Uterus (tissue), 4 donors: ENCODE data around the gene ELOB. TPM values are rescaled to one million over a fixed set of nuclear protein-coding genes. Genes with fewer than 3 reads are reported as not detected.

ENCODE experiments used
- DNase-seq, 2 donors: peaks; one replicate each; pipeline ENCODE4 v3.0.0-alpha.2; 2019 to 2020
- H3K27ac ChIP-seq, 2 donors: fragments of 200-600 bp; sonication (generic); 1 replicate in 1 of 2; 2 replicates in 1 of 2; pipeline ENCODE4 v1.5.1; 2016 to 2018
- H3K27me3 ChIP-seq, 2 donors: fragments of 200-600 bp; sonication (generic); one replicate each; pipeline ENCODE4 v1.5.1; 2018 to 2019; ENCODE audit warnings: control low read depth in 1 of 2
- H3K36me3 ChIP-seq, 2 donors: fragments of 200-600 bp; sonication (generic); one replicate each; pipeline ENCODE4 v1.5.1; 2019; ENCODE audit warnings: control low read depth in 1 of 2
- H3K4me1 ChIP-seq, 2 donors: fragments of 200-600 bp; sonication (generic); one replicate each; pipeline ENCODE4 v1.5.1; 2018 to 2019; ENCODE audit warnings: control low read depth in 1 of 2
- H3K4me3 ChIP-seq, 2 donors: fragments of 200-600 bp; sonication (generic); 1 replicate in 1 of 2; 2 replicates in 1 of 2; pipeline ENCODE4 v1.5.1; 2018 to 2019; ENCODE audit warnings: mild to moderate bottlenecking in 1 of 2
- H3K9me3 ChIP-seq, 2 donors: fragments of 200-600 bp; sonication (generic); one replicate each; pipeline ENCODE4 v1.5.1; 2019; ENCODE audit warnings: control low read depth in 1 of 2
- POLR2A ChIP-seq, 2 donors: fragments of 450-650 bp; IDR thresholded peaks; one replicate each; pipeline ENCODE4 v1.6.1; 2016; ENCODE audit warnings: antibody characterized with exemption in 2 of 2, mild to moderate bottlenecking in 1 of 2, moderate library complexity in 1 of 2
- intact Hi-C: fragments of 100-400 bp; cut with DNase I; formaldehyde crosslinking; loops from one replicate; pipeline ENCODE4 v1.15.1; 2023; ENCODE audit warnings: low total_unique reads
- total RNA-seq, 4 donors: library from RNA; depleted of rRNA in 3 of 4; stranded (reverse); fragments of >200 nt in 3 of 4; gene quantifications; one replicate each; pipeline versions ENCODE4 v1.1.0 to v1.2.4, GENCODE V29; 2014 to 2023
- TF ChIP-seq, protein P1 (sequence below), 4 experiments: fragments of 200-600 bp in 2 of 4; fragments of 450-650 bp in 2 of 4; sonication (generic) in 2 of 4; IDR thresholded peaks; one replicate each; pipeline ENCODE4 v1.5.1; 2016 to 2019; ENCODE audit warnings: antibody characterized with exemption in 4 of 4, mild to moderate bottlenecking in 2 of 4, moderate library complexity in 1 of 4
- donor health status: DM: yes; HTN: yes; CAD: no.

ELOB gene
- total RNA-seq, 4 donors from 2014 or later = 88.4 to 524 (median 219) TPM

DNA sequence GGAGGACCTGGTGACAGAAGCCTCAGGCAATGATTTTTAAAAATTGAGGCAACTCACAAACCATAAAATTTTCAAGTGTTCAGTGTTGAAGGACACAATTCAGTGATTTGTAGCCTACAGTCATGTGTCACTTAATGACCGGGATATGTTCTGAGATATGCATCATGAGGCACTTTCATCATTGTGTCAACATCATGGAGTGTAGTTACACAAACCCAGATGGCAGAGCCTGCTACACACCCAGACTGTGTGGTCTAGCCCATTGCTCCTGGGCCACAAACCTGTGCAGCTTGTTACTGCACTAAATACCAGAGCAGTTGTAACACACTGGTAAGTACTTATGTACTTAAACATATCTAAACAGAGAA, 22.8 kb upstream of the ELOB start:
- Histone ChIP-seq H3K27me3 (no peaks in the 10 kb centered on the region), H3K36me3 (no peaks in the 10 kb centered on the region), H3K4me3 (no peak overlapping the region), H3K4me1 (no peaks in the 10 kb centered on the region), H3K9me3 (peaks cover 0 to 10% of the 10 kb centered on the region in 2 donors), H3K27ac (no peak overlapping the region)
- DNase-seq = no peak
- intact Hi-C loops = no loop called here
- TF ChIP-seq, protein P1, sequence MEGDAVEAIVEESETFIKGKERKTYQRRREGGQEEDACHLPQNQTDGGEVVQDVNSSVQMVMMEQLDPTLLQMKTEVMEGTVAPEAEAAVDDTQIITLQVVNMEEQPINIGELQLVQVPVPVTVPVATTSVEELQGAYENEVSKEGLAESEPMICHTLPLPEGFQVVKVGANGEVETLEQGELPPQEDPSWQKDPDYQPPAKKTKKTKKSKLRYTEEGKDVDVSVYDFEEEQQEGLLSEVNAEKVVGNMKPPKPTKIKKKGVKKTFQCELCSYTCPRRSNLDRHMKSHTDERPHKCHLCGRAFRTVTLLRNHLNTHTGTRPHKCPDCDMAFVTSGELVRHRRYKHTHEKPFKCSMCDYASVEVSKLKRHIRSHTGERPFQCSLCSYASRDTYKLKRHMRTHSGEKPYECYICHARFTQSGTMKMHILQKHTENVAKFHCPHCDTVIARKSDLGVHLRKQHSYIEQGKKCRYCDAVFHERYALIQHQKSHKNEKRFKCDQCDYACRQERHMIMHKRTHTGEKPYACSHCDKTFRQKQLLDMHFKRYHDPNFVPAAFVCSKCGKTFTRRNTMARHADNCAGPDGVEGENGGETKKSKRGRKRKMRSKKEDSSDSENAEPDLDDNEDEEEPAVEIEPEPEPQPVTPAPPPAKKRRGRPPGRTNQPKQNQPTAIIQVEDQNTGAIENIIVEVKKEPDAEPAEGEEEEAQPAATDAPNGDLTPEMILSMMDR (IDR thresholded peaks at IDR 0.05) = no peak
- TF ChIP-seq POLR2A (IDR thresholded peaks at IDR 0.05) = no peak

DNA sequence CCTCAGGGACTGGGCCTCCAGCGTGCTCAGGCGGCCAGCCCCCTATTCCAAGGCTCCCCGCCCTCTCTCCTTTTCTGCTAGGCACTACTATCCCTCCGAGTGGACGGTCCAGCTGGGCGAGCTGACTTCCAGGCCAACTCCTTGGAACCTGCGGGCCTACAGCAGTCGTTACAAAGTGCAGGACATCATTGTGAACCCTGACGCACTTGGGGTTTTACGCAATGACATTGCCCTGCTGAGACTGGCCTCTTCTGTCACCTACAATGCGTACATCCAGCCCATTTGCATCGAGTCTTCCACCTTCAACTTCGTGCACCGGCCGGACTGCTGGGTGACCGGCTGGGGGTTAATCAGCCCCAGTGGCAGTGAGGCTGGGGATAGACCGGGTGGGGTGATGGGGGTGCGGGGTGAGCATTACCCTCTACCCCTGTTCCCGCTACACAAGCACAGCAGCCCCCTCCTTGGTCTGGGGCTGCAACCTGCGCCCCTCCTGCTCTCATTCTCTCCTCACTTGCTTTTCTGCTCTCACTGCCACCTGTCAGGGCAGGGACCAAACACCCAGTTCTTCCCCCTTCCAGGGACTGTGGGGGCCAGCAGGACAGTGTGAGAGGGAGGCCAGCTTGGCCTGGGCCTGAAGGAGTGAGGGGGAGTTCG, 22.3 kb upstream of the ELOB start:
- no peaks in the 10 kb centered on the region for H3K27me3 ChIP-seq
- no peak for DNase-seq
- peaks cover 0 to 9% of the 10 kb centered on the region in 2 donors for H3K9me3 ChIP-seq
- H3K27ac ChIP-seq = no peak overlapping the region
- H3K4me3 ChIP-seq = no peak overlapping the region
- intact Hi-C loops = no loop called here
- TF ChIP-seq POLR2A (IDR thresholded peaks at IDR 0.05) = no peak
- TF ChIP-seq, protein P1 (IDR thresholded peaks at IDR 0.05) = no peak
- no peaks in the 10 kb centered on the region for H3K36me3 ChIP-seq
- no peaks in the 10 kb centered on the region for H3K4me1 ChIP-seq

DNA sequence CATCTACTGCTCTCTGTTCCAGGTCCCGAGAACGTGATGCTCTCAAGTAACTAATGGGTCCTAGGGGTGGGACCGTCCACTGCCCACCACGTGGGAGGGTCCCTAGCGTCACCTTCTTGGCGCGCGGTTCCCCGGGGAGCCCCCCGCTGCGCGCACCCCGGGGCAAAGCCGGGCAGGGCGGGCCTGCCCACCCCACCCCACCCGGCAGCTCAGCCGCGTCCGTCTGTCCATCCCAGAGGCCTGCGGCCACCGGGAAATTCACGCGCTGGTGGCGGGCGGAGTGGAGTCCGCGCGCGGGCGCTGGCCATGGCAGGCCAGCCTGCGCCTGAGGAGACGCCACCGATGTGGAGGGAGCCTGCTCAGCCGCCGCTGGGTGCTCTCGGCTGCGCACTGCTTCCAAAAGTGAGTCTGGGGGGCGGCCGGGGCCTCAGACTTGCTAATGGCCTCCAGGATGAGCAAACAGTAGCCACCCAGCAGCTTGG, 21.7 kb upstream of the ELOB start:
- no peak for DNase-seq

DNA sequence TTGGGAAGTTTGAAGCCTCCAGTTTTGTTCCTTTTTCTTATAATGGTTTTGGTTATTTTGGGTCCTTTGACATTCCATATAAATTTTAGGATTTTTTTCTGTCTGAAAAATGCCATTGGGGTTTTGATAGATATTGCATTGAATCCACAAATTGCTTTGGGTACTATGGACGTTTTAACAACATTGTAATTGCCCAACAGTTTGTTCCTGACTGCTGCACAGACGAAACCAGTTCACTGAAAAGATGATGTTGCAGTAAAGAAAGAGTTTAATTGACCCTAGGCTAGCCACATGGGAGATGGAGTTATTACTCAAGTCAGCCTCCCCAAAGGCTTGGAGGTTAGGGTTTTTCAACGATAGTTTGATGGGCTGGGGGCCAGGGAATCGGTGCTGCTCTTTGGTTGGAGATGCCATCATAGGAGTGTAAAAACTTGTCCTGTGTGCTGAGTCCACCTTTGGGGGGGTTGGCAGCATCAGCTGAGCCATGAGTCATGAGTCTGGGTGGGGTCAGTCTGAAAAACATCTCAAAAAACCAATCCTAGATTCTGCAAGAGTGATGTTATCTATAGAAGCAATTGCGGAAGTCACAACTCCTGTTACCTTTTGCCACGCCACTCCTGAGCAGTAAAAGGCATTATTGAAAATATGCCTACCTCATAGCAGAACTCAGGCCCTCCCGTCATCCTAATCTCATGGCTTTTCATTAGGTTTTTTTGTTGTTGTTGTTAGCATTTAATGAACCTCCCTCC, 18.5 kb upstream of the ELOB start:
- Histone ChIP-seq H3K9me3 (no peaks in the 10 kb centered on the region), H3K4me1 (no peaks in the 10 kb centered on the region), H3K27me3 (no peaks in the 10 kb centered on the region), H3K4me3 (no peak overlapping the region), H3K36me3 (no peaks in the 10 kb centered on the region), H3K27ac (no peak overlapping the region)
- intact Hi-C loops = no loop called here
- no peak for DNase-seq
- TF ChIP-seq POLR2A (IDR thresholded peaks at IDR 0.05) = no peak
- TF ChIP-seq, protein P1 (IDR thresholded peaks at IDR 0.05) = no peak

More for the DNA sequence above, 21.7 kb upstream of the ELOB start:
- Histone ChIP-seq H3K27me3 (no peaks in the 10 kb centered on the region), H3K36me3 (no peaks in the 10 kb centered on the region), H3K4me1 (no peaks in the 10 kb centered on the region), H3K4me3 (no peak overlapping the region), H3K9me3 (peaks cover 0 to 4% of the 10 kb centered on the region in 2 donors), H3K27ac (no peak overlapping the region)
- TF ChIP-seq, protein P1 (IDR thresholded peaks at IDR 0.05) = no peak
- TF ChIP-seq POLR2A (IDR thresholded peaks at IDR 0.05) = no peak
- intact Hi-C loops = no loop called here

DNA sequence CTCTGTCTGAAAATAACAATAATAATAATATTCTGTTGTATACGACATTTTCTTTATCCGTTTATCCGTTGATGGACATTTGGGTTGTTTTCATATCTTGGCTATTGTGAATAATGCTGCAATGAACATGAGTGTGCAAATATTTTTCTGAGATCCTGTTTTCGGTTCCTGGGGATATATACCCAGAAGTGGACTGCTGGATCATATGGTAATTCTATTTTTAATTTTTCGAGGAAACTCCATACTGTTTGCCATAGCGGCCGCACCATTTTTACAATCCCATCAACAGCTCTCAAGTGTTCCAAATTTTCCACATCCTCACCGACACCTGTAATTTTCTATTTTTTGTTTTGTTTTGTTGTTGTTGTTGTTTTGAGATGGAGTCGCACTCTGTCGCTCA, 15.9 kb upstream of the ELOB start:
- intact Hi-C loops = no loop called here
- H3K27ac ChIP-seq = no peak overlapping the region
- no peak overlapping the region for H3K4me3 ChIP-seq
- H3K27me3 ChIP-seq = peaks cover 0 to 4% of the 10 kb centered on the region in 2 donors
- no peaks in the 10 kb centered on the region for H3K36me3 ChIP-seq
- no peak for DNase-seq
- H3K4me1 ChIP-seq = no peaks in the 10 kb centered on the region
- H3K9me3 ChIP-seq = no peaks in the 10 kb centered on the region
- TF ChIP-seq POLR2A (IDR thresholded peaks at IDR 0.05) = no peak
- TF ChIP-seq, protein P1 (IDR thresholded peaks at IDR 0.05) = no peak
